HepG2 (cell line): ENCODE results near the gene PHF5A. TPM values are rescaled to one million over a fixed set of nuclear protein-coding genes. Genes with fewer than 3 reads are reported as not detected.

Experiments used
- AKNA ChIP-seq: sonication (generic); formaldehyde crosslinking; IDR thresholded peaks from 2 replicates; pipeline ENCODE4 v1.4.0; 2020; ENCODE audit warnings: missing genetic modification reagents, borderline replicate concordance
- CHD4 ChIP-seq: fragments of 200-600 bp; sonication (generic); IDR thresholded peaks from 2 replicates; pipeline ENCODE4 v1.7.0; 2017; ENCODE audit warnings: mild to moderate bottlenecking, low read length, borderline replicate concordance
- KDM5A ChIP-seq: fragments of 200-600 bp; sonication (generic); IDR thresholded peaks from 2 replicates; pipeline ENCODE4 v1.7.0; 2018; ENCODE audit warnings: antibody characterized with exemption, mild to moderate bottlenecking, low read length, borderline replicate concordance
- SOX5 ChIP-seq: IDR thresholded peaks from 2 replicates; pipeline ENCODE4 v1.6.1; 2016; ENCODE audit warnings: borderline replicate concordance
- THYN1 ChIP-seq: sonication (generic); formaldehyde crosslinking; IDR thresholded peaks from 2 replicates; pipeline ENCODE4 v1.8.1; 2023; ENCODE audit warnings: low read depth, mild to moderate bottlenecking, moderate library complexity, missing genetic modification reagents, borderline replicate concordance
- ZNF354B ChIP-seq: sonication (generic); formaldehyde crosslinking; IDR thresholded peaks from 2 replicates; pipeline ENCODE4 v1.8.0; 2022; ENCODE audit warnings: mild to moderate bottlenecking, missing genetic modification reagents
- ZNF609 ChIP-seq: sonication (generic); formaldehyde crosslinking; IDR thresholded peaks from 2 replicates; pipeline ENCODE4 v1.4.0; 2020; ENCODE audit warnings: mild to moderate bottlenecking, missing genetic modification reagents, borderline replicate concordance
- polyA plus RNA-seq, 8 experiments: library from polyadenylated mRNA; depleted of rRNA in 3 of 8; stranded (reverse) in 7 of 8; unstranded in 1 of 8; fragments of >200 nt; fragmentation: Illumina TruSeq in 4 of 8; extraction: Trizol in 4 of 8; gene quantifications; 2 replicates each; pipeline versions ENCODE4 v1.2.1 to v1.2.3, GENCODE V29; 2011 to 2016; ENCODE audit warnings: low read depth in 4 of 8, missing spikeins in 1 of 8, mixed read lengths in 1 of 8; ENCODE audit not compliant: insufficient read depth in 1 of 8
- total RNA-seq, 5 experiments: library from RNA; depleted of rRNA; stranded (reverse); fragments of >200 nt; fragmentation: Illumina TruSeq; extraction: Trizol; gene quantifications; 2 replicates each; pipeline ENCODE4 v1.2.3, GENCODE V29; 2016; ENCODE audit warnings: low read depth in 1 of 5

The PHF5A gene
- total and polyA plus RNA-seq, 2 of the 13 experiments (the other 11 are each of a cell fraction or from before 2014, with no cell fraction given) = 56.6 to 105 TPM

- no peak for TF ChIP-seq ZNF609 (CRISPR knock-in tag)
- no peak for TF ChIP-seq CHD4
- TF ChIP-seq THYN1 (CRISPR knock-in tag) = no peak
- TF ChIP-seq AKNA (CRISPR knock-in tag) = no peak
- TF ChIP-seq ZNF354B = no peak
- TF ChIP-seq KDM5A = no peak
- no peak for TF ChIP-seq SOX5 (CRISPR knock-in tag)
Measured at GRCh38 chr22:41429232-41429950, 39.1 kb downstream of the PHF5A start (continued).
